Lower leg skin (tissue), 4 donors: ENCODE data around the gene ACTN4. TPM values are rescaled to one million over a fixed set of nuclear protein-coding genes. Genes with fewer than 3 reads are reported as not detected.

Experiments used
- DNase-seq, 2 donors: peaks; one replicate each; pipeline ENCODE4 v3.0.0-alpha.2; 2019; ENCODE audit warnings: low spot score in 2 of 2
- H3K4me3 ChIP-seq: fragments of 200-600 bp; sonication (generic); 2 replicates; pipeline ENCODE4 v1.5.1; 2017; ENCODE audit warnings: mild to moderate bottlenecking, low read depth; ENCODE audit not compliant: poor library complexity, severe bottlenecking
- CTCF ChIP-seq, 3 donors: fragments of 450-650 bp; IDR thresholded peaks; one replicate each; pipeline ENCODE4 v1.5.1; 2016; ENCODE audit warnings: antibody characterized with exemption in 3 of 3, mild to moderate bottlenecking in 3 of 3, moderate library complexity in 2 of 3
- POLR2A ChIP-seq, 2 donors: fragments of 450-650 bp; IDR thresholded peaks; one replicate each; pipeline ENCODE4 v1.6.1; 2016 to 2017; ENCODE audit warnings: antibody characterized with exemption in 2 of 2, mild to moderate bottlenecking in 1 of 2, moderate library complexity in 1 of 2
- WGBS, 2 donors: methylation state at CpG; one replicate each; pipeline ENCODE4 v1.1.5; 2018; 5-methylcytosine and 5-hydroxymethylcytosine counted together
- intact Hi-C: fragments of 100-400 bp; cut with DNase I; formaldehyde crosslinking; loops from one replicate; pipeline ENCODE4 v1.15.0; 2023; ENCODE audit warnings: low total_unique reads
- total RNA-seq, 4 donors: library from RNA; depleted of rRNA; stranded (reverse); fragments of >200 nt; gene quantifications; one replicate each; pipeline ENCODE4 v1.1.0, GENCODE V29; 2016

The ACTN4 gene
- total RNA-seq, 4 donors from 2014 or later: 411 to 572 (median 469) TPM

GRCh38 chr19:38740257-38740592 lies 92.8 kb downstream of the ACTN4 start:
- no peak overlapping the region for H3K4me3 ChIP-seq
- TF ChIP-seq CTCF (IDR thresholded peaks at IDR 0.05): no peak
- TF ChIP-seq POLR2A (IDR thresholded peaks at IDR 0.05): no peak
- WGBS, 2 donors: 54 to 60% methylated on average over 9 of the region's 9 CpGs
- no peak for DNase-seq
- intact Hi-C loops: no loop called here

DNA sequence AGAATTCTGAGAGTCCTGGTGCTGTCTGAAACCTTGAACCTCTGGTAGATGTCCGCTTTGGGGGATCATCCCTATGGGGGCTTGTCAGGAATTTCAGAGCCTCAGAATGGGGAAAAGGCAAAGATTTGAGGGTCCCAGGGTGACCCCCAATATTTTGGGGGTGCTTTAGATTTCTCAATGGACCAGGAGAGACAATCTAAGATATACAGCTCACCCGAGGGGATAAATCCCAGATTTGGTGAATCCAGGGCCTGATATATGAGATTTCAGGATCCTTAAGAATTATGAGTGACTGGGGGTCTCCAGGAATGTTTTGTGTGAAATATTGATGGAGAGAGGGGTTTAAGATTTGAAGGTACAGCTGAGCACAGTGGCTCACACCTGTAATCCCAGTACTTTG lies 93.5 kb downstream of the ACTN4 start:
- TF ChIP-seq POLR2A (IDR thresholded peaks at IDR 0.05) (no peak), CTCF (IDR thresholded peaks at IDR 0.05) (no peak)
- intact Hi-C loops: no loop called here
- H3K4me3 ChIP-seq: no peak overlapping the region
- WGBS, 2 donors: 92 to 93% methylated on average over 2 of the region's 2 CpGs
- DNase-seq: no peak

- TF ChIP-seq POLR2A (IDR thresholded peaks at IDR 0.05) (no peak), CTCF (IDR thresholded peaks at IDR 0.05) (no peak)
- no peak overlapping the region for H3K4me3 ChIP-seq
- no peak for DNase-seq
- 93 to 94% methylated on average over 9 to 15 of the region's 15 CpGs for WGBS, 2 donors
- intact Hi-C loops: no loop called here
Observed at GRCh38 chr19:38741670-38742069, 94.2 kb downstream of the ACTN4 start.

DNA sequence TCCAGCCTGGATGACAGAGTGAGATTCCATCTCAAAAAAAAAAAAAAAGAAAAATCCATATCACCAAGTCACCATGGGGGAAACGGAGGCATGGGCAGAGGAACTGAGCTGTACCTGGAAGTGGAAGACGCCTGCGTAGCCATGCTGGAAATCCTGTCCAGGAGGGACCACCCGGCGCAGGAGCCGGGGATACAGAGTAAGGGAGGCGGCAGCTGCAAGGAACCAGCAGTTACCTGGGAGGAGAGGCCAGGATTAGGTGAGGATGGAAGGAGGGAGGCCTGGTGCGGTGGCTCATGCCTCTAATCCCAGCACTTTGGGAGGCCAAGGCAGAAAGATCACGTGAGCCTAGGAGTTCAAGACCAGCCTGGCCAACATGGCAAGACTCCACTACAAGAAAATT lies 94.8 kb downstream of the ACTN4 start:
- H3K4me3 ChIP-seq: no peak overlapping the region
- intact Hi-C loops: no loop called here
- TF ChIP-seq POLR2A (IDR thresholded peaks at IDR 0.05): no peak
- no peak for TF ChIP-seq CTCF (IDR thresholded peaks at IDR 0.05)
- WGBS, 2 donors: 93% methylated on average over 9 of the region's 9 CpGs
- no peak for DNase-seq

DNA sequence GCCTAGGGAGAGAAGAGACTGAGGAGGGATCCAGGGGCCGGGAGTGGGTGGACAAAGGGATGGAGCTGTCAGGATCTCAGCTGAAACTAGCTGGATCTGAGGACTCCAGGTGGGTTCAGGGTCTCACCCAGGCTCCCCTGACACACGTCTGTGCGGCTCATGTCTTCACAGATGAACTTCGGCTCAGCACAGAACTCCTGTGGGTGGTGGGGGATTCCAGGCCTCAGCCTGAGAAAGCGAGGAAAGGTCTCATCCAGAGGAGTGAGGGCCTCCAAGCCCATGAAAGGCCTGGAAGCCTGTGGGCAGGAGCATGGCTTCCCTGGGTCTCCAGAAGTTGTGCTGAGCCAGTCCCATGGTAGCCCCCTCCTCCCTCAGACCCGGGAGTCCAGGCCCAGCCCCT lies 95.5 kb downstream of the ACTN4 start:
- no peak overlapping the region for H3K4me3 ChIP-seq
- TF ChIP-seq POLR2A (IDR thresholded peaks at IDR 0.05) (no peak), CTCF (IDR thresholded peaks at IDR 0.05) (no peak)
- intact Hi-C loops: no loop called here
- DNase-seq: no peak
- 87 to 90% methylated on average over 5 to 6 of the region's 6 CpGs for WGBS, 2 donors
